Caco-2 (cell line): ENCODE data around the gene LUC7L3. TPM values are rescaled to one million over a fixed set of nuclear protein-coding genes. Genes with fewer than 3 reads are reported as not detected.
"Not testable (repeated sequence)": the region's sequence is repeated elsewhere in the genome, so short reads cannot be mapped to it uniquely, and the experiment has no call there.

Experiments
- BruUV-seq: library from RNA; stranded (reverse); fragments of 400-500 nt; replicated peaks from 2 replicates; lab custom pipeline; 2021; lab: Mats Ljungman, UMichigan
- CTCF ChIA-PET: fragments of 300-600 bp; sonication (Branson Sonifier 250); formaldehyde crosslinking; loops from one replicate; lab custom pipeline; 2022; ENCODE audit warnings: antibody characterized with exemption; lab: Charles Lee
- POLR2A ChIA-PET: fragments of 300-600 bp; sonication (Branson Sonifier 250); formaldehyde crosslinking; loops from one replicate; lab custom pipeline; 2022; ENCODE audit warnings: antibody characterized with exemption; lab: Charles Lee
- DNase-seq, 2 experiments: peaks; one replicate each; pipeline versions ENCODE4 v3.0.0 to v3.0.0-alpha.2; 2020 to 2022
- H3K27me3 ChIP-seq: replicated peaks from 2 replicates; pipeline ENCODE4 v1.6.0; 2011; ENCODE audit warnings: low read length; ENCODE audit not compliant: control insufficient read depth, insufficient read depth
- H3K36me3 ChIP-seq: 2 replicates; pipeline ENCODE4 v1.5.1; 2011; ENCODE audit warnings: low read length; ENCODE audit not compliant: control insufficient read depth, insufficient read depth
- H3K4me1 ChIP-seq: fragments of 250-450 bp; sonication (Bioruptor Pico); 2 replicates; pipeline ENCODE4 v1.5.1; 2020; ENCODE audit warnings: mild to moderate bottlenecking
- H3K4me3 ChIP-seq: 2 replicates; pipeline ENCODE4 v1.5.1; 2011; ENCODE audit warnings: low read depth, mild to moderate bottlenecking, control low read depth, low read length
- H3K9me3 ChIP-seq: fragments of 250-450 bp; sonication (Bioruptor Pico); 2 replicates; pipeline ENCODE4 v1.5.1; 2020; ENCODE audit warnings: mild to moderate bottlenecking, moderate library complexity
- H3K27ac Mint-ChIP-seq: one replicate; pipeline ENCODE4 v1.8.0; 2022; ENCODE audit warnings: mixed read lengths; ENCODE audit not compliant: unreplicated experiment
- H3K27me3 Mint-ChIP-seq: one replicate; pipeline ENCODE4 v1.8.0; 2022; ENCODE audit warnings: mixed read lengths; ENCODE audit not compliant: insufficient read depth, unreplicated experiment
- H3K36me3 Mint-ChIP-seq: one replicate; pipeline ENCODE4 v1.8.0; 2022; ENCODE audit warnings: mild to moderate bottlenecking, mixed read lengths; ENCODE audit not compliant: insufficient read depth, unreplicated experiment
- H3K4me1 Mint-ChIP-seq: one replicate; pipeline ENCODE4 v1.8.0; 2022; ENCODE audit warnings: low read depth, mixed read lengths; ENCODE audit not compliant: unreplicated experiment
- H3K4me3 Mint-ChIP-seq: one replicate; pipeline ENCODE4 v1.8.0; 2022; ENCODE audit warnings: mild to moderate bottlenecking, moderate library complexity, mixed read lengths; ENCODE audit not compliant: unreplicated experiment
- H3K9me3 Mint-ChIP-seq: one replicate; pipeline ENCODE4 v1.8.0; 2022; ENCODE audit warnings: mixed read lengths; ENCODE audit not compliant: unreplicated experiment
- intact Hi-C: fragments of 100-400 bp; cut with micrococcal nuclease; formaldehyde crosslinking; loops from one replicate; pipeline ENCODE4 v1.10.0; 2022; ENCODE audit not compliant: unreplicated experiment
- total RNA-seq: library from RNA; stranded (reverse); gene quantifications from 2 replicates; pipeline ENCODE4 v1.2.3, GENCODE V29; 2022
- TF ChIP-seq, protein P1 (sequence below), 2 experiments: fragments of 200-600 bp in 1 of 2; IDR thresholded peaks; 1 replicate in 1 of 2; 2 replicates in 1 of 2; pipeline versions ENCODE4 v1.5.1 to v1.8.0; 2011 to 2022; ENCODE audit warnings: antibody characterized with exemption in 1 of 2, control low read depth in 1 of 2, inconsistent platforms in 1 of 2, low read depth in 1 of 2, low read length in 1 of 2, mild to moderate bottlenecking in 1 of 2, moderate library complexity in 1 of 2; ENCODE audit not compliant: insufficient read depth in 1 of 2, severe bottlenecking in 1 of 2, unreplicated experiment in 1 of 2

LUC7L3 gene
- total RNA-seq, 1 experiment from 2014 or later: 287 TPM

DNA sequence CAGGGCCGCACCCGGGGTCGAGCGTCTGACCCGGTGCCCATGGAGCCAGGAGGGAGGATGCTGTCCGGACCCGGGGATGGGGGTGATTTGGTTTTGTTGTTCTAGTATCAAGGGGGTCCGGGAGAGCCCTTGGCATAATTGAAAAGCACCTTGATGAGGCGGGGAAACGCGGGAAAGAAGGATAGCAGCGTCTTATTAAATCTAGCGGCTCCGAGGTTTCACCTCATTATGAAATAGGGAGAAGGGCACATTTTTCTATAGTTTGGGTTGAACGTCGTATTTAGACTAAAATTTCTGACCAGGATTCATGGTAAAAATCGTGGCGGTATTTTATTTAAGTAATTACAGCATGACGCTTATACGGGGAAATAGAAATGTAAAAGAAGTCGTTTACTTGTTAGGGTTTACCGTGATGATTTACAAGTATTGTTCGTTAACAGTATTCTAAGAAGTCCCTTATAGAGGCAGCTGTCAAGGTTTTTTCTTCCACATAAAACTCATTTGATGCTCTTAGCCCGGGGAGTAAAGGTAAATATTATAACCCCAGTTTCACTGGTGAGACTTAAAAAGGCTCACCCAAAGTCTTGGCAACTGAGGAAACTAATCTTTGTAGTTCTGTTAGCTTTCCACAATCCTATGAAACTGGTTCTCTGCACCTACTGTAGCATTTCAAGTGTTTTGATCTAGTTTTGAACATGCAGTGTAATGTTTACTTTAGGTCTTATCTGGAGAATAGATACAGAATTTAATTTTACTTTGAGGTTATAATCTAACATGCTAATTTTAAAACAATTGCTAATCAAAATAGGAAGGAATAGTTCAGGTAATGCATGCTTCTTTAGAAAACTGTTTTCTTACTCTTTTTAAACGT is 756 bp downstream of the LUC7L3 start:
- Mint-ChIP-seq H3K4me3 (peak overlapping the region; percentile 97), H3K27me3 (no peaks in the 10 kb centered on the region), H3K27ac (peak overlapping the region; percentile 100), H3K36me3 (peaks cover 64% of the 10 kb centered on the region), H3K9me3 (no peaks in the 10 kb centered on the region), H3K4me1 (peaks cover 18% of the 10 kb centered on the region)
- no peak for DNase-seq
- Histone ChIP-seq H3K36me3 (peaks cover 1% of the 10 kb centered on the region; the same call in 1 of the 2 replicates), H3K9me3 (no peaks in the 10 kb centered on the region), H3K4me1 (peaks cover 24% of the 10 kb centered on the region), H3K27me3 (no peaks in the 10 kb centered on the region), H3K4me3 (peak overlapping the region; percentile 88)
- ChIA-PET CTCF (interaction anchor here (0.6 to 1.1 kb wide), 8 partner anchors 15 to 241 kb away, joined by 3 to 9 read pairs (median 4); no protein-coding TSS in a partner anchor), POLR2A (interaction anchor here (0.7 to 1.1 kb wide), 24 partner anchors 8 to 323 kb away, joined by 3 to 20 read pairs (median 5); partner anchors contain the start of genes ANKRD40CL, CACNA1G, LRRC59 and TOB1)
- TSS peak; percentile 48 for BruUV-seq
- intact Hi-C loops: loop anchor here (1.0 to 2.0 kb wide), 3 partner anchors 12 to 147 kb away; no protein-coding TSS in a partner anchor
- TF ChIP-seq, protein P1, sequence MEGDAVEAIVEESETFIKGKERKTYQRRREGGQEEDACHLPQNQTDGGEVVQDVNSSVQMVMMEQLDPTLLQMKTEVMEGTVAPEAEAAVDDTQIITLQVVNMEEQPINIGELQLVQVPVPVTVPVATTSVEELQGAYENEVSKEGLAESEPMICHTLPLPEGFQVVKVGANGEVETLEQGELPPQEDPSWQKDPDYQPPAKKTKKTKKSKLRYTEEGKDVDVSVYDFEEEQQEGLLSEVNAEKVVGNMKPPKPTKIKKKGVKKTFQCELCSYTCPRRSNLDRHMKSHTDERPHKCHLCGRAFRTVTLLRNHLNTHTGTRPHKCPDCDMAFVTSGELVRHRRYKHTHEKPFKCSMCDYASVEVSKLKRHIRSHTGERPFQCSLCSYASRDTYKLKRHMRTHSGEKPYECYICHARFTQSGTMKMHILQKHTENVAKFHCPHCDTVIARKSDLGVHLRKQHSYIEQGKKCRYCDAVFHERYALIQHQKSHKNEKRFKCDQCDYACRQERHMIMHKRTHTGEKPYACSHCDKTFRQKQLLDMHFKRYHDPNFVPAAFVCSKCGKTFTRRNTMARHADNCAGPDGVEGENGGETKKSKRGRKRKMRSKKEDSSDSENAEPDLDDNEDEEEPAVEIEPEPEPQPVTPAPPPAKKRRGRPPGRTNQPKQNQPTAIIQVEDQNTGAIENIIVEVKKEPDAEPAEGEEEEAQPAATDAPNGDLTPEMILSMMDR (IDR thresholded peaks at IDR 0.05; ENCODE audit: insufficient read depth in 1 of 2, low read depth in 1 of 2, low read length in 1 of 2, severe bottlenecking in 1 of 2, unreplicated experiment in 1 of 2): no peak

DNA sequence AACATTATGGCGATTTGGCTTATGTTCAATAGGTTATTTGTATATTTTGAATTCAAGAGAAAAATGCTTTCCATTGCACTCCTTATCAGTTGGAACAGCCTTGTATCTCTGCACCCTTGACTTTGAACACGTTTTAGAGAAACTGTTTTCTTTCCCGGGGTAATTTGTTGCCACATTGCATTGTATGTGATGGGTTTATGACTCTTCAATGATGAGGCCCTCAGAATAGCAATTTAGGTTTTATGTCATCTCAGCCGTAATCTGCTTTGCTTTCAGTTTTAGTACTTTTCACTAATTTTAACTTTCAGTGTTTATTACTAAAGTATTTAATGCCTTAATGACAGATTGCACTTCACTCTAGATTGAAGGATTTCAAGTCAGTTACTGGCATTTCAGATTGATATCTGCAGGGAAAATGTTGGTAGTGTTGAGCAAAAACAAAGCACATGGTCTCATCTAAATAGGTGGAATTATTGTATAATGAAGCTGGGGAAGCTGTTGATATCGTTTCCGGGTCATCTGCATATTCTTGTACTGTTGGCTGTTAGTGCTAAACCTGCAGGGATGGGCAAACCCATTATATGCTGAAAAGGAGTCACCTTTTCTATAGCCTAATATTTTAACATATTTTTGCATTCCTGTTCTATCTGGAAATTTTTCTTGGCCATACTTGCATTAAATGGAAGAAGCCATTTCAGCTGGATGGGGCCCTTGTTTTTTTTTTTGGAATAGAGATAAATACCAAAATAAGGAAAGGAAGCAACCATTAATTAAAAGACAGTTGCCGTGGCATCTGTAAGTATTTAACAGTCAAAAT is 2.0 kb downstream of the LUC7L3 start:
- Mint-ChIP-seq H3K9me3 (no peaks in the 10 kb centered on the region), H3K4me1 (peaks cover 18% of the 10 kb centered on the region), H3K36me3 (peaks cover 73% of the 10 kb centered on the region), H3K27ac (peak overlapping the region; percentile 100), H3K27me3 (no peaks in the 10 kb centered on the region), H3K4me3 (peak overlapping the region; percentile 97)
- Histone ChIP-seq H3K27me3 (no peaks in the 10 kb centered on the region), H3K4me3 (peak overlapping the region; percentile 88), H3K36me3 (peaks cover 1% of the 10 kb centered on the region; the same call in 1 of the 2 replicates), H3K4me1 (peaks cover 37% of the 10 kb centered on the region), H3K9me3 (no peaks in the 10 kb centered on the region)
- TF ChIP-seq, protein P1 (IDR thresholded peaks at IDR 0.05; ENCODE audit: insufficient read depth in 1 of 2, low read depth in 1 of 2, low read length in 1 of 2, severe bottlenecking in 1 of 2, unreplicated experiment in 1 of 2): no peak
- no peak for DNase-seq
- BruUV-seq: no TSS peak
- ChIA-PET POLR2A (no interaction called here), CTCF (interaction anchor here (0.6 to 0.8 kb wide), 3 partner anchors 9 to 95 kb away, joined by 3 read pairs; no protein-coding TSS in a partner anchor)
- intact Hi-C loops: loop anchor here (2.0 kb wide), 1 partner anchor 41 kb away; no protein-coding TSS in a partner anchor

DNA sequence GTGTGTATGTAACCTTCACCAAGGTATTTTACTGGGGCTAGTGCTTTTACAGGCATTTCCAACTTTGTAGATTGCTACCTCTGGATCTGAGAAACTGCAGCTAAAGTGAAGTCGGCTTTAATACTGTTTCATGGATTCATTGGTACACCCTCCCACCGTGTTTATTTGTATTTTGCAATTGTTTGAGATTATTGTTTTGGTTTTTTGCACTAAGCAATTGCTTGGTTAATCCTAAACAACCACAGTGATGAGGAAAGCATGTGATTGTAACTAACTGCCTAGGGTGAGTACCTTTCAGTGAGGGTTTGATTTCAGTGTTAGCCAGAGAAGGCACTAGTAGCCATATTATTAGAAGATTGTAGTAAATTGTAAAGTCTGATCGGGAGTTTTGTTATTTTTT is 3.3 kb downstream of the LUC7L3 start:
- Histone ChIP-seq H3K4me3 (no peak overlapping the region), H3K9me3 (no peaks in the 10 kb centered on the region), H3K27me3 (no peaks in the 10 kb centered on the region), H3K36me3 (peaks cover 1% of the 10 kb centered on the region; the same call in 1 of the 2 replicates), H3K4me1 (peaks cover 47% of the 10 kb centered on the region)
- Mint-ChIP-seq H3K36me3 (peaks cover 82% of the 10 kb centered on the region), H3K4me1 (peaks cover 26% of the 10 kb centered on the region), H3K9me3 (no peaks in the 10 kb centered on the region), H3K27me3 (no peaks in the 10 kb centered on the region), H3K4me3 (peak overlapping the region; percentile 97), H3K27ac (peak overlapping the region; percentile 19)
- BruUV-seq: no TSS peak
- ChIA-PET POLR2A (no interaction called here), CTCF (no interaction called here)
- no peak for DNase-seq
- TF ChIP-seq, protein P1 (IDR thresholded peaks at IDR 0.05; ENCODE audit: insufficient read depth in 1 of 2, low read depth in 1 of 2, low read length in 1 of 2, severe bottlenecking in 1 of 2, unreplicated experiment in 1 of 2): no peak
- intact Hi-C loops: no loop called here

DNA sequence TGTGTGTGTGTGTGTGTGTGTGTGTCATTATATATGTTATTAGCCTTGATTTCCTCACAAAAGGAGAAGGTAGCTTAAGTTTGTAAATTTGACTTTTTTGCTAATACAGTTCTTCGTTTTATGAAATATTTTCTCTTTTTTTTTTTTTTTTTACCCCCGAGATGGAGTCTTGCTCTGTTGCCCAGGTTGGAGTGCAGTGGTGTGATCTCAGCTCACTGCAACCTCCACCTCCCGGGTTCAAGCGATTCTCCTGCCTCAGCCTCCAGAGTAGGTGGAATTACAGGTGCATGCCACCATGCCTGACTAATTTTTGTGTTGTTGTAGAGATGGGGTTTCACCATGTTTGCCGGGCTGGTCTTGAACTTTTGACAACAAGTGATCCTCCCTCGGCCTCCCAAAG is 5.2 kb downstream of the LUC7L3 start:
- not testable (repeated sequence) for DNase-seq

More for the DNA sequence above, 5.2 kb downstream of the LUC7L3 start:
- BruUV-seq, H3K27me3 ChIP-seq, H3K27me3 Mint-ChIP-seq, H3K36me3 ChIP-seq, intact Hi-C loops, H3K9me3 ChIP-seq, H3K9me3 Mint-ChIP-seq, H3K27ac Mint-ChIP-seq, POLR2A ChIA-PET, H3K4me3 ChIP-seq, H3K4me3 Mint-ChIP-seq: not testable (repeated sequence)
- CTCF ChIA-PET: interaction anchor here (0.7 kb wide), 1 partner anchor 328 kb away, joined by 3 read pairs; the partner anchor contains the start of gene LRRC59
- Mint-ChIP-seq H3K4me1 (peaks cover 27% of the 10 kb centered on the region), H3K36me3 (peaks cover 73% of the 10 kb centered on the region)
- H3K4me1 ChIP-seq: peaks cover 47% of the 10 kb centered on the region
